ENCODE data around the gene CADPS.

Gene CADPS

GRCh38 chr3:62781121-62781520 is 94.1 kb downstream of the CADPS start:
- no peak overlapping the region for H3K9ac ChIP-seq
- TF ChIP-seq CTCF (conservative IDR thresholded peaks at IDR 0.05; ENCODE audit: low read depth, low read length), result no peak
- no peak overlapping the region for H2AFZ ChIP-seq (ENCODE audit: low read depth)
- H3K4me2 ChIP-seq, result no peak overlapping the region
- no peak overlapping the region for H3K4me3 ChIP-seq (IDR thresholded peaks at IDR 0.05; ENCODE audit: insufficient read depth, low read depth, low read length)
- H4K20me1 ChIP-seq (ENCODE audit: insufficient read depth), result no peaks in the 10 kb centered on the region
- H3K27me3 ChIP-seq (ENCODE audit: insufficient read depth, low read depth), result no peaks in the 10 kb centered on the region
- no peaks in the 10 kb centered on the region for H3K79me2 ChIP-seq (ENCODE audit: insufficient read depth, low read depth)
- H3K4me1 ChIP-seq (ENCODE audit: low read depth, poor library complexity, severe bottlenecking), result no peaks in the 10 kb centered on the region
- H3K27ac ChIP-seq, result no peak overlapping the region
- H3K36me3 ChIP-seq (ENCODE audit: insufficient read depth), result no peaks in the 10 kb centered on the region

GRCh38 chr3:62777674-62778073 is 97.5 kb downstream of the CADPS start:
- H2AFZ ChIP-seq (ENCODE audit: low read depth), result no peak overlapping the region
- no peak for TF ChIP-seq CTCF (conservative IDR thresholded peaks at IDR 0.05; ENCODE audit: low read depth, low read length)
- no peak overlapping the region for H3K9ac ChIP-seq
- H3K79me2 ChIP-seq (ENCODE audit: insufficient read depth, low read depth), result no peaks in the 10 kb centered on the region
- no peak overlapping the region for H3K4me3 ChIP-seq (IDR thresholded peaks at IDR 0.05; ENCODE audit: insufficient read depth, low read depth, low read length)
- H4K20me1 ChIP-seq (ENCODE audit: insufficient read depth), result no peaks in the 10 kb centered on the region
- H3K4me1 ChIP-seq (ENCODE audit: low read depth, poor library complexity, severe bottlenecking), result no peaks in the 10 kb centered on the region
- H3K4me2 ChIP-seq, result no peak overlapping the region
- no peak overlapping the region for H3K27ac ChIP-seq
- H3K27me3 ChIP-seq (ENCODE audit: insufficient read depth, low read depth), result no peaks in the 10 kb centered on the region
- no peaks in the 10 kb centered on the region for H3K36me3 ChIP-seq (ENCODE audit: insufficient read depth)

GRCh38 chr3:62777130-62777529 is 98.1 kb downstream of the CADPS start:
- Histone ChIP-seq H4K20me1 (ENCODE audit: insufficient read depth) (no peaks in the 10 kb centered on the region), H3K4me3 (IDR thresholded peaks at IDR 0.05; ENCODE audit: insufficient read depth, low read depth, low read length) (no peak overlapping the region), H3K79me2 (ENCODE audit: insufficient read depth, low read depth) (no peaks in the 10 kb centered on the region), H3K4me2 (no peak overlapping the region), H2AFZ (ENCODE audit: low read depth) (no peak overlapping the region), H3K4me1 (ENCODE audit: low read depth, poor library complexity, severe bottlenecking) (no peaks in the 10 kb centered on the region), H3K9ac (no peak overlapping the region), H3K27ac (no peak overlapping the region), H3K36me3 (ENCODE audit: insufficient read depth) (no peaks in the 10 kb centered on the region), H3K27me3 (ENCODE audit: insufficient read depth, low read depth) (no peaks in the 10 kb centered on the region)
- no peak for TF ChIP-seq CTCF (conservative IDR thresholded peaks at IDR 0.05; ENCODE audit: low read depth, low read length)

- H3K27ac ChIP-seq, result no peak overlapping the region
- H2AFZ ChIP-seq (ENCODE audit: low read depth), result no peak overlapping the region
- no peak for TF ChIP-seq CTCF (conservative IDR thresholded peaks at IDR 0.05; ENCODE audit: low read depth, low read length)
- H3K79me2 ChIP-seq (ENCODE audit: insufficient read depth, low read depth), result no peaks in the 10 kb centered on the region
- no peak overlapping the region for H3K4me2 ChIP-seq
- H3K27me3 ChIP-seq (ENCODE audit: insufficient read depth, low read depth), result no peaks in the 10 kb centered on the region
- H4K20me1 ChIP-seq (ENCODE audit: insufficient read depth), result no peaks in the 10 kb centered on the region
- H3K36me3 ChIP-seq (ENCODE audit: insufficient read depth), result no peaks in the 10 kb centered on the region
- no peaks in the 10 kb centered on the region for H3K4me1 ChIP-seq (ENCODE audit: low read depth, poor library complexity, severe bottlenecking)
- no peak overlapping the region for H3K4me3 ChIP-seq (IDR thresholded peaks at IDR 0.05; ENCODE audit: insufficient read depth, low read depth, low read length)
- H3K9ac ChIP-seq, result no peak overlapping the region
These were observed 101.0 kb downstream of the CADPS start for GRCh38 chr3:62774221-62774620.

Data from KMS-11 (cell line).